Limb (tissue), 2 donors: ENCODE measurements around the gene RFX6.
"Not testable (repeated sequence)": the region's sequence is repeated elsewhere in the genome, so short reads cannot be mapped to it uniquely, and the experiment has no call there.

ENCODE experiments used
- DNase-seq, 2 donors: peaks; one replicate each; pipeline ENCODE4 v3.0.0-alpha.2; 2016; ENCODE audit errors: extremely low spot score in 2 of 2

RFX6 gene

GRCh38 chr6:116876635-116877611, at the start of gene RFX6:
Gene RFX6 (plus strand): TSS chr6:116877242. CDS start chr6:116877276, 34 bp downstream.
- peak in 1 of 2 donors; percentile 30 for DNase-seq

- DNase-seq = no peak
Measured at GRCh38 chr6:116827561-116828240, 49.3 kb upstream of the RFX6 start.

- no peak for DNase-seq
Measured at GRCh38 chr6:116828983-116829382, 48.1 kb upstream of the RFX6 start, which contains the start of gene GPRC6A. Gene GPRC6A (minus strand): TSS chr6:116829083. CDS start chr6:116829013, 70 bp downstream.

- DNase-seq = not testable (repeated sequence)
Measured at GRCh38 chr6:116834526-116834925, 42.5 kb upstream of the RFX6 start.

GRCh38 chr6:116836606-116837342, 40.3 kb upstream of the RFX6 start:
- no peak for DNase-seq

- no peak for DNase-seq
Measured at GRCh38 chr6:116840091-116840490, 37.0 kb upstream of the RFX6 start.

GRCh38 chr6:116842459-116842858, 34.6 kb upstream of the RFX6 start:
- DNase-seq = no peak

GRCh38 chr6:116847227-116847626, 29.8 kb upstream of the RFX6 start:
- peak in 1 of 2 donors; percentile 55 for DNase-seq

GRCh38 chr6:116858060-116858459, 19.0 kb upstream of the RFX6 start:
- no peak for DNase-seq

GRCh38 chr6:116859264-116859663, 17.8 kb upstream of the RFX6 start:
- DNase-seq = no peak

GRCh38 chr6:116866281-116866871, 10.7 kb upstream of the RFX6 start:
- no peak for DNase-seq

- no peak for DNase-seq
Measured at GRCh38 chr6:116872771-116873170, 4.3 kb upstream of the RFX6 start.

GRCh38 chr6:116876107-116876506, 935 bp upstream of the RFX6 start:
- DNase-seq = no peak

- DNase-seq = no peak
Measured at GRCh38 chr6:116877743-116878142, 701 bp downstream of the RFX6 start.

GRCh38 chr6:116881236-116881635, 4.2 kb downstream of the RFX6 start:
- DNase-seq = no peak

- no peak for DNase-seq
Measured at GRCh38 chr6:116883005-116883404, 6.0 kb downstream of the RFX6 start.

GRCh38 chr6:116884530-116884929, 7.5 kb downstream of the RFX6 start:
- no peak for DNase-seq

GRCh38 chr6:116887168-116887567, 10.1 kb downstream of the RFX6 start:
- DNase-seq = no peak

GRCh38 chr6:116887894-116888293, 10.9 kb downstream of the RFX6 start:
- DNase-seq = no peak

- no peak for DNase-seq
Measured at GRCh38 chr6:116888732-116889360, 11.8 kb downstream of the RFX6 start.

GRCh38 chr6:116894669-116895068, 17.6 kb downstream of the RFX6 start:
- DNase-seq = no peak
